IMR-90 (cell line): ENCODE results near the gene AP1S1.

Source experiments
- BHLHE40 ChIP-seq: fragments of 150-350 bp; IDR thresholded peaks from 2 replicates; pipeline ENCODE4 v1.6.1; 2016; ENCODE audit warnings: mild to moderate bottlenecking, low read depth, low read length
- CHD1 ChIP-seq: IDR thresholded peaks from 2 replicates; pipeline ENCODE4 v1.6.1; 2012; ENCODE audit warnings: low read depth, low read length, improper control_type of control experiment
- CTCF ChIP-seq: conservative IDR thresholded peaks from 2 replicates; pipeline ENCODE4 v1.5.1; 2012; ENCODE audit warnings: mild to moderate bottlenecking, low read depth, low read length, improper control_type of control experiment
- ELK1 ChIP-seq: fragments of 150-350 bp; IDR thresholded peaks from 2 replicates; pipeline ENCODE4 v1.6.1; 2016; ENCODE audit warnings: low read depth, mild to moderate bottlenecking, low read length, moderate library complexity, borderline replicate concordance
- MAZ ChIP-seq: IDR thresholded peaks from 2 replicates; pipeline ENCODE4 v1.6.1; 2012; ENCODE audit warnings: low read depth, mild to moderate bottlenecking, low read length, improper control_type of control experiment, moderate library complexity, borderline replicate concordance
- MXI1 ChIP-seq: IDR thresholded peaks from 2 replicates; pipeline ENCODE4 v1.6.1; 2012; ENCODE audit warnings: low read depth, mild to moderate bottlenecking, low read length, moderate library complexity, borderline replicate concordance
- NFE2L2 ChIP-seq: fragments of 150-350 bp; IDR thresholded peaks from 2 replicates; pipeline ENCODE4 v1.6.1; 2016; ENCODE audit warnings: low read depth, mild to moderate bottlenecking, low read length
- POLR2A ChIP-seq: IDR thresholded peaks from 2 replicates; pipeline ENCODE4 v1.6.1; 2012; ENCODE audit warnings: mild to moderate bottlenecking, low read depth, low read length
- RCOR1 ChIP-seq: IDR thresholded peaks from 2 replicates; pipeline ENCODE4 v1.6.1; 2012; ENCODE audit warnings: mild to moderate bottlenecking, low read length, improper control_type of control experiment; ENCODE audit not compliant: insufficient replicate concordance

GRCh38 chr7:101161692-101162471 lies 7.6 kb downstream of the AP1S1 start:
- no peak for TF ChIP-seq CTCF
- no peak for TF ChIP-seq BHLHE40
- TF ChIP-seq ELK1, result no peak
- no peak for TF ChIP-seq POLR2A
- no peak for TF ChIP-seq MXI1
- no peak for TF ChIP-seq RCOR1
- TF ChIP-seq NFE2L2, result no peak
- TF ChIP-seq CHD1, result no peak
- TF ChIP-seq MAZ, result no peak
